GM21737 (cell line): ENCODE measurements around the gene ABCA3.
A peak's percentile ranks its signal among the peaks of the same experiment; 100 is the strongest.
"Not testable (repeated sequence)": the region's sequence is repeated elsewhere in the genome, so short reads cannot be mapped to it uniquely, and the experiment has no call there.

Source experiments
- ATAC-seq: cut with Tn5 transposase; IDR thresholded peaks from one replicate; pipeline ENCODE4 v1.9.1; 2021; ENCODE audit warnings: mild to moderate bottlenecking, moderate library complexity; ENCODE audit not compliant: unreplicated experiment

Gene ABCA3

GRCh38 chr16:2340564-2341455 lies at the start of gene ABCA3:
Gene ABCA3 (minus strand): TSS chr16:2340728. CDS start chr16:2326466, 14,262 bp downstream.
- peak; percentile 75 for ATAC-seq

GRCh38 chr16:2388875-2389433 lies 48.4 kb upstream of the ABCA3 start:
- ATAC-seq: no peak

GRCh38 chr16:2388139-2388874 lies 47.8 kb upstream of the ABCA3 start:
- ATAC-seq: no peak

- ATAC-seq: no peak
Measured at GRCh38 chr16:2386990-2387389, 46.5 kb upstream of the ABCA3 start.

GRCh38 chr16:2385982-2386381 lies 45.5 kb upstream of the ABCA3 start:
- ATAC-seq: not testable (repeated sequence)

GRCh38 chr16:2385190-2385836 lies 44.8 kb upstream of the ABCA3 start:
- ATAC-seq: no peak

GRCh38 chr16:2384426-2384825 lies 43.9 kb upstream of the ABCA3 start:
- ATAC-seq: no peak

- no peak for ATAC-seq
Measured at GRCh38 chr16:2383501-2383900, 43.0 kb upstream of the ABCA3 start.

GRCh38 chr16:2374644-2375043 lies 34.1 kb upstream of the ABCA3 start:
- no peak for ATAC-seq

- ATAC-seq: no peak
Measured at GRCh38 chr16:2373176-2373575, 32.6 kb upstream of the ABCA3 start.

- ATAC-seq: no peak
Measured at GRCh38 chr16:2372684-2373083, 32.2 kb upstream of the ABCA3 start.

- no peak for ATAC-seq
Measured at GRCh38 chr16:2371421-2371820, 30.9 kb upstream of the ABCA3 start.

- no peak for ATAC-seq
Measured at GRCh38 chr16:2370721-2371120, 30.2 kb upstream of the ABCA3 start.

- no peak for ATAC-seq
Measured at GRCh38 chr16:2366660-2367309, 26.3 kb upstream of the ABCA3 start.

GRCh38 chr16:2365397-2366294 lies 25.1 kb upstream of the ABCA3 start:
- no peak for ATAC-seq

- ATAC-seq: no peak
Measured at GRCh38 chr16:2364638-2365210, 24.2 kb upstream of the ABCA3 start.

GRCh38 chr16:2362218-2362617 lies 21.7 kb upstream of the ABCA3 start:
- ATAC-seq: no peak

- ATAC-seq: no peak
Measured at GRCh38 chr16:2361129-2361528, 20.6 kb upstream of the ABCA3 start.

GRCh38 chr16:2359919-2360318 lies 19.4 kb upstream of the ABCA3 start:
- ATAC-seq: no peak
